ENCODE results near the gene ZNF587B.
"Not testable (repeated sequence)": the region's sequence is repeated elsewhere in the genome, so short reads cannot be mapped to it uniquely, and the experiment has no call there.

ZNF587B gene

DNA sequence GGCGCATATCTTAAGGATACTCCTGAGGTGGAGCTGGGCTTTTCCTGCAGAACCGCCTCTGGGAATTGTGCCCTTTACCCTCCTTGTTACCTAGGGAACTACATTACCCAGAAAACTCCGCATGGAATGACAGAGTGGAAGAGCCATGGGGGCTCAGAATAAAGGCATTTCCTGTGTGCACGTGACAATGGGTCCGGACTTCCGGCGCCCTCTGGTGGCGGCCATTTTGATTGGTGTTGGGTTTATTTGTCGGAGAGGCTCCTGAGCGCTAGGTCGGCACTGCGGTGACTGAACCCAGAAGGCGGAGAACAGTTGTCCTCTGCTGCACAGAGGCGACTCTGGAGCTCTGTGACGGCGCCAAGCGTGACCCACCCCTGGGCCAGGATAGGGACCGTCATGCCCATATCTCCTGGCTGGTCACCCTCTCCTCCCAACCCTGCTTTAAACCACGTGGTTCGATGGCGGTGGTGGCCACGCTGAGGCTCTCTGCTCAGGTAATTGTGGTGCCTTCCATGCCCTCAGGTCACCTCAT, at the start of gene ZNF587B:
Gene ZNF587B (plus strand): TSS at position 229 of the 532 bp plus-strand sequence. CDS start 230 bp downstream, at position 459.
- Mint-ChIP-seq H3K4me3 (no peak within 1 kb of the TSS), H3K27ac (ENCODE audit: low read depth) (no peak within 1 kb of the TSS), H3K27me3 (no peaks in the 10 kb centered on the region), H3K4me1 (peaks cover 23% of the 10 kb centered on the region), H3K9me3 (no peaks in the 10 kb centered on the region), H3K36me3 (ENCODE audit: insufficient read depth) (peaks cover 23% of the 10 kb centered on the region)
- no peak for ATAC-seq (replicated peaks; ENCODE audit: extremely low read depth, poor library complexity, severe bottlenecking)
- DNase-seq (ENCODE audit: low spot score in 2 of 2): no peak

DNA sequence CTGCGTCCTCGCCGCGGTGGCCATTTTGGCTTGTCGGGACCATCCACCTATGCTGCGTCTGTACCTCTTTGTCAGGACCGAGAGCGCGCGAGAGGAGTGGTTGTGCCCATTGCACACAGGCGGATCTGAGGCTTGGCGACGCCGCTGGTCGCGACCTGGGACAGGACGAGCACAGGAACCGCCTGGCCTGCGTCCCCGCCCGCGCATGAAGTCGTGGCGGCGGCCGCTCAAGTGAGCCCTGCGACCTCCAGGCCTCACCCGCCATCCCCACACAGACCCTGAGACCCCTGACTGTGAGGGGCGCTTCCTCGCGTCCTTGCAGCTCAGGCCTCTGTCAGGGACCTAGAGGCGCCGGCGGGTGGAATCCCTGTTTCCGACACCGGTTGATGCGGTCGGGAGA, 43.8 kb upstream of the ZNF587B start:
- no peak overlapping the region for H3K4me3 Mint-ChIP-seq
- ATAC-seq (replicated peaks; ENCODE audit: extremely low read depth, poor library complexity, severe bottlenecking): no peak
- peaks cover 11% of the 10 kb centered on the region for H3K36me3 Mint-ChIP-seq (ENCODE audit: insufficient read depth)
- no peaks in the 10 kb centered on the region for H3K27me3 Mint-ChIP-seq
- H3K4me1 Mint-ChIP-seq: peaks cover 17% of the 10 kb centered on the region
- H3K9me3 Mint-ChIP-seq: peaks cover 23% of the 10 kb centered on the region
- DNase-seq (ENCODE audit: low spot score in 2 of 2): no peak
- peak overlapping the region; percentile 51 for H3K27ac Mint-ChIP-seq (ENCODE audit: low read depth)

DNA sequence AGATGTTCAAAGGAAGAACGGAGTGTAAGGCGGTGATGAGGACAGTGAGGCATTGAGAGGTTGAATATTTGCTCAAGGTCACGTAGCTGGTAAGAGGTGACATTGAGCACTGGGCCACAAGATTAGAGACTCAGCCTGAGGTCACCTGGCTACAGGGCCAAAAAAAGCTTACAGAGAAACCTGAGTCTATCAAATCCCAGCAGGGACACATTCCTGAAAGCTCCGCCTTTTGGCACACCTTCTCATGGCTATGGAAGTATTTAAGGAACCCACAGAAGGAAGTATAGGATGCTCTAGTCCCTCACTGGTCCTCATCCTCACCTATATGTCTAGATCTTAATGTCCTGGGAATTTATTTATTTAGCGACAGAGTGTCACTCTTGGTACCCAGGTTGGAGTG, 43.2 kb upstream of the ZNF587B start:
- H3K4me3 Mint-ChIP-seq: no peak overlapping the region
- no peaks in the 10 kb centered on the region for H3K27me3 Mint-ChIP-seq
- H3K36me3 Mint-ChIP-seq (ENCODE audit: insufficient read depth): peaks cover 13% of the 10 kb centered on the region
- H3K27ac Mint-ChIP-seq (ENCODE audit: low read depth): peak overlapping the region; percentile 51
- H3K4me1 Mint-ChIP-seq: peaks cover 17% of the 10 kb centered on the region
- ATAC-seq (replicated peaks; ENCODE audit: extremely low read depth, poor library complexity, severe bottlenecking) (no peak), DNase-seq (ENCODE audit: low spot score in 2 of 2) (no peak)
- peaks cover 23% of the 10 kb centered on the region for H3K9me3 Mint-ChIP-seq

DNA sequence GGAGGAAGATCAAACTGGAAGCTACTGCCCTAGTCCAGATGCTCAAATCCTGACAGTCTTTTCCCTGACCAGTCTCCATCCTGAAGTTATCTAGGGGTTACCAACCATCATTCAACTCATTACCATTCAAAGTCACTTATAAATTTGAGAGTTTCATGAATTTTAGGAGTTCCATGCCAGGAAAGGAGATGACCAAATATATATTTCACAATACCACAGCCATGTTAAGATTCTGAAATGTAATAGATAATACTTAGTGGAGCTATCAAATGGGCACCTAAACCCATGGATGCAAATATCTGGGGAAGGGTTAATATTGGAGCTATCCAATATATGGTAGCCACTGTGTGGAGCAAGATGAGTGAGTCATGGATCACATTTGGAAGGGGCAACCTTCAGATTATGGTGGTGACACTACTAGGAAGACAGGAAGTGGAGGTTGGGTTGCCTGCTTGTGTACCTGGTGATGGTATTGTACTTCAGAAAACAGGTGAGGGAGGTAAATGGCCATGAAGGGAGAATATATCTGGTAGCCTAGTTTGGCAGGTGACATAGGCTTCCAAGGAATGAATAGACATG, 41.9 kb upstream of the ZNF587B start:
- no peaks in the 10 kb centered on the region for H3K27me3 Mint-ChIP-seq
- H3K4me1 Mint-ChIP-seq: peaks cover 17% of the 10 kb centered on the region
- no peak overlapping the region for H3K4me3 Mint-ChIP-seq
- H3K36me3 Mint-ChIP-seq (ENCODE audit: insufficient read depth): peaks cover 9% of the 10 kb centered on the region
- H3K9me3 Mint-ChIP-seq: peaks cover 23% of the 10 kb centered on the region
- DNase-seq (ENCODE audit: low spot score in 2 of 2) (no peak), ATAC-seq (replicated peaks; ENCODE audit: extremely low read depth, poor library complexity, severe bottlenecking) (no peak)
- H3K27ac Mint-ChIP-seq (ENCODE audit: low read depth): peak overlapping the region; percentile 20

DNA sequence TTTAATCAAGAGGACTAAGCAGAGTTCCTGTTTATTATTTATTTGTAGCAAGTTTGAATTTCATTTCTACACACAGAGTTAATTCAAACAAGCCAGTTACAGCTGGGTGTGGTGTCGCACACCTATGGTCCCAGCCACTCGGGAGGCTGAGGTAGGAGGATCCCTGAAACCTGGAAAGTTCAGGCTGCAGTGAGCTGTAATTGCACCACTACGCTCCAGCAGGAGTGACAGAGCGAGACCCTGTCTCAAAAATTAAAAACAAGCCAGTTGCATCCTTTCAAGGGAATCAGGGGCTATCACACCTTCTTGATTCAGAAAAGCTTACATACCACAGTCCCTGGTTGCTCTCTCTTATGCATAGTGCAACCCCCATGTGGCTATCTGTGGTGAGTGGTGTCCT, 40.8 kb upstream of the ZNF587B start:
- H3K27me3 Mint-ChIP-seq: no peaks in the 10 kb centered on the region
- ATAC-seq (replicated peaks; ENCODE audit: extremely low read depth, poor library complexity, severe bottlenecking) (no peak), DNase-seq (ENCODE audit: low spot score in 2 of 2) (no peak)
- H3K4me3 Mint-ChIP-seq: no peak overlapping the region
- no peak overlapping the region for H3K27ac Mint-ChIP-seq (ENCODE audit: low read depth)
- peaks cover 14% of the 10 kb centered on the region for H3K36me3 Mint-ChIP-seq (ENCODE audit: insufficient read depth)
- H3K9me3 Mint-ChIP-seq: peaks cover 23% of the 10 kb centered on the region
- peaks cover 17% of the 10 kb centered on the region for H3K4me1 Mint-ChIP-seq

DNA sequence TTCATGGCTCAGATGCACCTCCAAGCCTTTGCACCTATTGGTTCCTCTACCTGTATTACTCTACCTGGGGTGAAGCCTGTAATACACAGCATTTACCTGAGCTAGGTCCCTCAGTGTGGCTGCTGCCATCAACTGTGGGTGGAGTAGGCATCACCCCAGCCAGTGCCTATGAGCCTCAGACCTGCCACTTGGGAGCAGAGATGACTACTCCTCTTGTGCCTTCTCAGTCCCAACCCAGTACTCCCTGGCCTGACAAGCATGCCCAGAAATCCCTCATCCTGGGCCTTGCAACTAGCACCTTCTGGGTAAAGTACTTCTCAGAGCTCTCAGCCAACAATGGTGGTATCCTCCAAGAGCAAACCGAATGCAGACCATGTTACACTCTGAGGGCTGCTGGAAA, 33.5 kb upstream of the ZNF587B start:
- peaks cover 16% of the 10 kb centered on the region for H3K36me3 Mint-ChIP-seq (ENCODE audit: insufficient read depth)
- not testable (repeated sequence) for DNase-seq (ENCODE audit: low spot score in 2 of 2); H3K27me3 Mint-ChIP-seq; H3K27ac Mint-ChIP-seq (ENCODE audit: low read depth); H3K4me3 Mint-ChIP-seq; H3K9me3 Mint-ChIP-seq; H3K4me1 Mint-ChIP-seq; ATAC-seq (replicated peaks; ENCODE audit: extremely low read depth, poor library complexity, severe bottlenecking)

DNA sequence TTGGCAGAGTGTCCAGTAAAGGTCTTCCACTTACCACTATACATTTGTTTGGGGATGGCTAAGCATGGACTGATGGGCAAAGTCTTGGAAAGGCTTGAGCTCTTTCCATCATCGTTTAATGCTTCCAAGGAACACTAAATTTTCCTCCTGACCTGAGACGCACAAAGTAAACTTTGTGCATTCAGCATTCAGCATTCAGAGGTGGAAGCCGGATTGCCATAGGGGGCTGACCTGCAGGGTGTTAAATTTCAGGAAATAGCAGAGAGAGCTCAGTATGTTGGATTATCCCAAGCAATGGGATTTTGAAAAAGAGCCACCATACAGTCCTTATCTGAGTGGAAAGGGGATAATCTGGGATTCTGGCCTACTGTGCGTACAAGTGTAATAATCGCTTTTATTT, 29.4 kb upstream of the ZNF587B start:
- peaks cover 20% of the 10 kb centered on the region for H3K36me3 Mint-ChIP-seq (ENCODE audit: insufficient read depth)
- ATAC-seq (replicated peaks; ENCODE audit: extremely low read depth, poor library complexity, severe bottlenecking) (no peak), DNase-seq (ENCODE audit: low spot score in 2 of 2) (no peak)
- H3K27me3 Mint-ChIP-seq: no peaks in the 10 kb centered on the region
- H3K9me3 Mint-ChIP-seq: no peaks in the 10 kb centered on the region
- no peak overlapping the region for H3K4me3 Mint-ChIP-seq
- H3K4me1 Mint-ChIP-seq: peaks cover 27% of the 10 kb centered on the region
- no peak overlapping the region for H3K27ac Mint-ChIP-seq (ENCODE audit: low read depth)

DNA sequence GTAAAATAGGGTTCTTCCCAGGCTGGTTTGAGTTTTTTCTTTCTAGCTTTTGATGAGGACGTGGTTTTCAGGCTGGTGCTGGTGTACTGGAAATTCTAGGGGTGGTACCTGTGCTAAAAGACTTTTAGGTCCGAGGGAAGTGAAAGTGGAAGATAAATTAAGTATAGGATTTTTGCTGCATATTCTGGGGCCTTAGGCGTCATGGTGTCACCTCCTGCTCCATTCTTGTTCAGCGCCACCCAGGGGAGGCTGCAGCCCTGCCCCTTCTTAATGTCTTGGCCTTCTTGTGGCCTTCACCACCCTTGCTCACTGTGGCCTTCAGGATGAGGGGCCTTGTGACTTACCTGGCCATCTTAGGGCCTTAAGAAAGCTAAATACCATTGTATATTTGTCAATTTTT, 27.8 kb upstream of the ZNF587B start:
- no peak for DNase-seq (ENCODE audit: low spot score in 2 of 2)
- Mint-ChIP-seq H3K27me3 (no peaks in the 10 kb centered on the region), H3K4me3 (no peak overlapping the region), H3K36me3 (ENCODE audit: insufficient read depth) (peaks cover 22% of the 10 kb centered on the region), H3K9me3 (no peaks in the 10 kb centered on the region), H3K4me1 (peaks cover 27% of the 10 kb centered on the region), H3K27ac (ENCODE audit: low read depth) (no peak overlapping the region)
- ATAC-seq (replicated peaks; ENCODE audit: extremely low read depth, poor library complexity, severe bottlenecking): no peak

DNA sequence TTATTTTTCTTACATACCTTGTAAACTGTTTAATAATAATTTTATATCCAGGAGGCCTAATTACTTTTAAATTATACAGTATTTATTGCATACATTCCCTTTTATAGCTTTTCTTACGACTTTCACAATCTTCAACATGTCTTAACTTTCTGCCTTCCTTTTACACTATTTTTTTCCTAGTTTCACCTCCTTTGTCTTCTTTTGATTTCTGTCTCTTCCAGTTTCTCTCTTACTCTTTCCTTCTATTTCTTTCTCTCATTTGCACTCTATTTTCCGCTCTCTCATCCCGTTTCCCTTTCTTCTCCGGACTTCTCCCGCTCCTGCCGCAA, 26.9 kb upstream of the ZNF587B start:
- peaks cover 27% of the 10 kb centered on the region for H3K36me3 Mint-ChIP-seq (ENCODE audit: insufficient read depth)
- no peak for DNase-seq (ENCODE audit: low spot score in 2 of 2)
- no peaks in the 10 kb centered on the region for H3K27me3 Mint-ChIP-seq
- peak overlapping the region; percentile 63 for H3K4me3 Mint-ChIP-seq
- peaks cover 32% of the 10 kb centered on the region for H3K4me1 Mint-ChIP-seq
- H3K9me3 Mint-ChIP-seq: no peaks in the 10 kb centered on the region
- H3K27ac Mint-ChIP-seq (ENCODE audit: low read depth): peak overlapping the region; percentile 69
- no peak for ATAC-seq (replicated peaks; ENCODE audit: extremely low read depth, poor library complexity, severe bottlenecking)

DNA sequence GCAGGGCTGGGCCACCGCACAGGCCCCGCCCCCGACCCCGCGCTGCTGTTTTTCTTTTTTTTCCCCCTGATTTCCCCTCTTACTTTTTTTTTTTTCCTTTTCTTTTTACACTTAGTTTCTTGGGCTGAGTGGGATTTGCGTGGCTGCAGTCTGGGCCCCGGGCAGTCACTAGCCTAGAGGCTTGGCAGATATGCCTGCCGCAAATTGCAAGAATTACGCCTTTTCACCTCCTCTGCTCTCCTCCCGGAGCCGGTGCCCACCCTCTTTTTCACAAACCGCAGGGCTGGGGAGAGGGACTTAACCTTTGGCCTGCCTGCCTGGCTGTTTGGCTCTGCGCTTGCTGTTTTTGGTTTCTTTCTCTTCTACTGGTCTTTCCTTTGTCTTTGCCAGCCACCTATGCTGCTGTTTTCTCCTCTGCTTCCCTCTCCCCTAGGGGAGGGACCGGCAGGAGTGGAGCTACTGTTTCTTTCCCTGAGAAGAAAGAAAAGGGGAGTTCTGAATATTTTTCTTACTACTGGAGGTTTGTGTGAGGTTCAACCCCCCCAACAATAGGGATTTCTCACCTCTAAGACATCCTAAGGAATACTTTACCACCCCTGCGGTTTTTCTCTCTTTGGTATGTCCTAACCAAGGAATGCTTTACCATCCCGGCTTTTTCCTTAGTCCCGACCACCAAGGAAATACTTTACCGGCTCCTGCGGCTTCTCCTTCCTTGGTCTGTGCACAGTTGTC, 26.3 kb upstream of the ZNF587B start:
- Mint-ChIP-seq H3K36me3 (ENCODE audit: insufficient read depth) (peaks cover 27% of the 10 kb centered on the region), H3K4me1 (peaks cover 36% of the 10 kb centered on the region), H3K4me3 (peak overlapping the region; percentile 63), H3K27ac (ENCODE audit: low read depth) (peak overlapping the region; percentile 69), H3K27me3 (no peaks in the 10 kb centered on the region), H3K9me3 (no peaks in the 10 kb centered on the region)
- DNase-seq (ENCODE audit: low spot score in 2 of 2) (no peak), ATAC-seq (replicated peaks; ENCODE audit: extremely low read depth, poor library complexity, severe bottlenecking) (no peak)

DNA sequence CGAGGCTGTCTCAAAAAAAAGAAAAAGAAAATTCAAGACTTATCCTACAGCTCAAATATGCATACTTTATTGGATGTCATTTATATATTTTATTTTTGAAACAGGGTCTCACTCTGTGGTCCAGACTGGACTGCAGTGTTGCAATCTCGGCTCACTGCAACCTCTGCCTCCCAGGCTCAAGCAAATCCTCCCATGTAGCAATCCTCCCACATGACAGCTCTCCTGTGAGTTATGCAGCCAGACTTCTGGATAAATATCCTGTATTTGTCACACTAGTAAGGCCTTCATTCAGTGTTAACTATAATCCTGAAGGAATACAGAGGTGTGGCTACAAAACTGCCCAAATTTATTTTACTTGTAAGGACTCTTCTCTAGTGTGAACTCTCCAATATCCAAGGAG, 22.6 kb upstream of the ZNF587B start:
- no peaks in the 10 kb centered on the region for H3K9me3 Mint-ChIP-seq
- H3K27me3 Mint-ChIP-seq: no peaks in the 10 kb centered on the region
- peaks cover 32% of the 10 kb centered on the region for H3K36me3 Mint-ChIP-seq (ENCODE audit: insufficient read depth)
- H3K4me1 Mint-ChIP-seq: peaks cover 40% of the 10 kb centered on the region
- H3K4me3 Mint-ChIP-seq: no peak overlapping the region
- no peak for ATAC-seq (replicated peaks; ENCODE audit: extremely low read depth, poor library complexity, severe bottlenecking)
- no peak for DNase-seq (ENCODE audit: low spot score in 2 of 2)
- no peak overlapping the region for H3K27ac Mint-ChIP-seq (ENCODE audit: low read depth)

DNA sequence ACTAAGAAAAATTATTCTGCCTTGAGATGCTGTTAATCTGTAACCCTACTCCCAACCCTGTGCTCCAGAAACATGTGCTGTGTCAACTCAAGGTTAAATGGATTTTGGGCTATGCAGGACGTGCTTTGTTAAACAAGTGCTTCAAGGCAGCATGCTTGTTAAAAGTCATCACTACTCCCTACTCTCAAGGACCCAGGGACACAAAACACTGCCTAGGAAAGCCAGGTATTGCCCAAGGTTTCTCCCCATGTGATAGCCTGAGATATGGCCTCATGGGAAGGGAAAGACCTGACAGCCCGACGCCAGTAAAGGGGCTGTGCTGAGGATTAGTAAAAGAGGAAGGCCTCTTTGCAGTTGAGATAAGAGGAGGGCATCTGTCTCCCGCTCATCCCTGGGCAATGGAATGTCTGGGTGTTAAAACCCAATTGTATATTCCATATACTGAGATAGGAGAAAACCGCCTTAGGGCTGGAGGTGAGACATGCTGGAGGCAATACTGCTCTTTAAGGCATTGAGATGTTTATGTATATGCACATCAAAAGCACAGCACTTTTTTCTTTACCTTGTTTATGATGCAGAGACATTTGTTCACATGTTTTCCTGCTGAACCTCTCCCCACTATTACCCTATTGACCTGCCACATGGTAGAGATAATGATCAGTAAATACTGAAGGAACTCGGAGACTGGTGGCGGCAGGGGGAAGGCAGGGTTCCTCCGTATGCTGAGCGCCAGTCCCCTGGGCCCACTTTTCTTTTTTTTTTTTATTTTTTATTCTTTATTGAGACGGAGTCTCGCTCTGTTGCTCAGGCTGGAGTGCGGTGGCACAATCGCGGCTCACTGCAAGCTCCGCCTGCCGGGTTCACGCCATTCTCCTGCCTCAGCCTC, 19.4 kb upstream of the ZNF587B start:
- not testable (repeated sequence) for H3K27me3 Mint-ChIP-seq; ATAC-seq (replicated peaks; ENCODE audit: extremely low read depth, poor library complexity, severe bottlenecking); DNase-seq (ENCODE audit: low spot score in 2 of 2); H3K9me3 Mint-ChIP-seq; H3K4me3 Mint-ChIP-seq
- H3K4me1 Mint-ChIP-seq: peaks cover 57% of the 10 kb centered on the region
- H3K36me3 Mint-ChIP-seq (ENCODE audit: insufficient read depth): peaks cover 39% of the 10 kb centered on the region
- H3K27ac Mint-ChIP-seq (ENCODE audit: low read depth): peak overlapping the region; percentile 44
